WTC11 (cell line): ENCODE data around the gene ZNF264.

Experiments
- ATF3 ChIP-seq: sonication (generic); formaldehyde crosslinking; conservative IDR thresholded peaks from 2 replicates; pipeline ENCODE4 v1.8.1; 2022; ENCODE audit warnings: mild to moderate bottlenecking, missing genetic modification reagents
- CTCF ChIP-seq: fragments of 200-600 bp; IDR thresholded peaks from 2 replicates; pipeline ENCODE4 v1.8.0; 2022; ENCODE audit warnings: antibody characterized with exemption
- E2F1 ChIP-seq: sonication (generic); formaldehyde crosslinking; IDR thresholded peaks from 2 replicates; pipeline ENCODE4 v1.8.0; 2022; ENCODE audit warnings: mild to moderate bottlenecking, missing genetic modification reagents
- E2F4 ChIP-seq: sonication (generic); formaldehyde crosslinking; IDR thresholded peaks from 2 replicates; pipeline ENCODE4 v1.8.1; 2022; ENCODE audit warnings: low read depth, mild to moderate bottlenecking, moderate library complexity, missing genetic modification reagents, borderline replicate concordance
- FOXJ3 ChIP-seq: sonication (generic); formaldehyde crosslinking; IDR thresholded peaks from 2 replicates; pipeline ENCODE4 v1.9.0; 2021; ENCODE audit warnings: missing genetic modification reagents, mild to moderate bottlenecking, borderline replicate concordance
- FOXK1 ChIP-seq: sonication (generic); formaldehyde crosslinking; IDR thresholded peaks from 2 replicates; pipeline ENCODE4 v1.8.0; 2022; ENCODE audit warnings: mild to moderate bottlenecking, moderate library complexity, missing genetic modification reagents
- JUN ChIP-seq: sonication (generic); formaldehyde crosslinking; IDR thresholded peaks from 2 replicates; pipeline ENCODE4 v1.8.0; 2023; ENCODE audit warnings: mild to moderate bottlenecking, missing genetic modification reagents
- MAX ChIP-seq: sonication (generic); formaldehyde crosslinking; IDR thresholded peaks from 2 replicates; pipeline ENCODE4 v1.8.0; 2022; ENCODE audit warnings: mild to moderate bottlenecking, missing genetic modification reagents
- PREB ChIP-seq: sonication (generic); formaldehyde crosslinking; IDR thresholded peaks from 2 replicates; pipeline ENCODE4 v1.8.1; 2022; ENCODE audit warnings: mild to moderate bottlenecking, missing genetic modification reagents, moderate library complexity, borderline replicate concordance
- RELA ChIP-seq: sonication (generic); formaldehyde crosslinking; IDR thresholded peaks from 2 replicates; pipeline ENCODE4 v1.8.1; 2022; ENCODE audit warnings: missing genetic modification reagents, mild to moderate bottlenecking, borderline replicate concordance
- USF2 ChIP-seq: sonication (generic); formaldehyde crosslinking; IDR thresholded peaks from 2 replicates; pipeline ENCODE4 v1.8.1; 2023; ENCODE audit warnings: mild to moderate bottlenecking, missing genetic modification reagents, moderate library complexity
- ZNF263 ChIP-seq: sonication (generic); formaldehyde crosslinking; IDR thresholded peaks from 2 replicates; pipeline ENCODE4 v1.8.1; 2022; ENCODE audit warnings: low read depth, mild to moderate bottlenecking, moderate library complexity, missing genetic modification reagents

GRCh38 chr19:57269515-57270250 is 78.4 kb downstream of the ZNF264 start:
- TF ChIP-seq CTCF (no peak), USF2 (CRISPR knock-in tag) (no peak), ATF3 (CRISPR knock-in tag) (no peak), FOXJ3 (no peak), E2F4 (CRISPR knock-in tag) (no peak), MAX (CRISPR knock-in tag) (no peak), FOXK1 (CRISPR knock-in tag) (no peak), RELA (CRISPR knock-in tag) (no peak), JUN (CRISPR knock-in tag) (no peak), E2F1 (CRISPR knock-in tag) (no peak), PREB (CRISPR knock-in tag) (no peak), ZNF263 (CRISPR knock-in tag) (no peak)
